Ishikawa (cell line): ENCODE data around the gene PACSIN3.

ENCODE experiments used
- CEBPB ChIP-seq: IDR thresholded peaks from 2 replicates; pipeline ENCODE4 v1.6.1; 2012
- CREB1 ChIP-seq: IDR thresholded peaks from 2 replicates; pipeline ENCODE4 v1.6.1; 2012; ENCODE audit warnings: low read depth
- EGR1 ChIP-seq: IDR thresholded peaks from 2 replicates; pipeline ENCODE4 v1.6.1; 2012
- EP300 ChIP-seq: IDR thresholded peaks from 2 replicates; pipeline ENCODE4 v1.6.1; 2012; ENCODE audit warnings: borderline replicate concordance
- FOXM1 ChIP-seq: IDR thresholded peaks from 2 replicates; pipeline ENCODE4 v1.6.1; 2012; ENCODE audit warnings: low read depth, borderline replicate concordance
- MAX ChIP-seq: IDR thresholded peaks from 2 replicates; pipeline ENCODE4 v1.6.1; 2012
- NFIC ChIP-seq: IDR thresholded peaks from 2 replicates; pipeline ENCODE4 v1.6.1; 2012
- RAD21 ChIP-seq: IDR thresholded peaks from 2 replicates; pipeline ENCODE4 v1.6.1; 2012; ENCODE audit warnings: low read depth
- REST ChIP-seq: IDR thresholded peaks from 2 replicates; pipeline ENCODE4 v1.6.1; 2012; ENCODE audit warnings: low read depth, mild to moderate bottlenecking
- TAF1 ChIP-seq: IDR thresholded peaks from 2 replicates; pipeline ENCODE4 v1.6.1; 2012; ENCODE audit warnings: low read depth, mild to moderate bottlenecking
- TCF12 ChIP-seq: IDR thresholded peaks from 2 replicates; pipeline ENCODE4 v1.6.1; 2012; ENCODE audit warnings: low read depth
- TEAD4 ChIP-seq: IDR thresholded peaks from 2 replicates; pipeline ENCODE4 v1.6.1; 2012
- USF1 ChIP-seq: IDR thresholded peaks from 2 replicates; pipeline ENCODE4 v1.6.1; 2012
- YY1 ChIP-seq: IDR thresholded peaks from 2 replicates; pipeline ENCODE4 v1.6.1; 2012; ENCODE audit warnings: low read depth
- ZBTB7A ChIP-seq: IDR thresholded peaks from 2 replicates; pipeline ENCODE4 v1.6.1; 2012; ENCODE audit warnings: low read depth

The PACSIN3 gene

GRCh38 chr11:47183969-47184368, 2.3 kb downstream of the PACSIN3 start:
- TF ChIP-seq REST (no peak), RAD21 (no peak), TCF12 (no peak), FOXM1 (no peak), EGR1 (no peak), ZBTB7A (no peak), CEBPB (no peak), NFIC (no peak), TAF1 (no peak), EP300 (no peak), CREB1 (no peak), MAX (no peak), USF1 (no peak), YY1 (no peak), TEAD4 (no peak)

- TF ChIP-seq REST (no peak), YY1 (no peak), ZBTB7A (no peak)
Observed at GRCh38 chr11:47183031-47183856, 3.0 kb downstream of the PACSIN3 start.

GRCh38 chr11:47182380-47182779, 3.9 kb downstream of the PACSIN3 start:
- TF ChIP-seq MAX (no peak), CEBPB (no peak), TCF12 (no peak), EP300 (no peak), REST (no peak), USF1 (no peak), FOXM1 (no peak), NFIC (no peak), CREB1 (no peak), YY1 (no peak), TEAD4 (no peak), RAD21 (no peak)

- TF ChIP-seq YY1 (no peak), EP300 (no peak), EGR1 (no peak), FOXM1 (no peak), CEBPB (no peak), TAF1 (no peak)
Observed at GRCh38 chr11:47181271-47181670, 5.0 kb downstream of the PACSIN3 start.
